Measurements from ENCODE around the gene YIF1B.
A peak's percentile ranks its signal among the peaks of the same experiment; 100 is the strongest.

Gene YIF1B

DNA sequence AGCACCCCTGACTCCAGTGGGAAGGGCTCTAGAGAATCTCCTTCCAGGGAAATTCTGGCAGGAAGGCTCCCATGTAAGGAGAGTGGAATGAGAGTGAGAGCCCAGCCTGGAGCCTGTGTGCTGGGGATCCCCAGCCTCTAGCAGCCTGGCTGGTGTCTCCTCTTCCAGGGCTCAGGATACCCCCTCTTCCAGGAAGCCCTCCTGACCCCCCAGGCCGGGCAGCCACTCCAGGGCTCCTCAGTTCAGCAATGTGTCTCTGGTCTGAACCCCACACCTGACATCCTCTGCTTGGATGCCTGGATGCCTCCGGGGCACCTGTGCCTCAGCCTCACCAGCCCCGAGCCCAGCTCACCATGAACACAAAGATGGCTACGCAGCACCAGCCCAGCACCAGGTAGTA lies 8.7 kb downstream of the YIF1B start:
- peaks cover 0 to 10% of the 10 kb centered on the region in 2 donors for H3K4me1 Mint-ChIP-seq (ENCODE audit: low read depth in 2 of 2)
- no peak overlapping the region for H3K4me3 Mint-ChIP-seq

DNA sequence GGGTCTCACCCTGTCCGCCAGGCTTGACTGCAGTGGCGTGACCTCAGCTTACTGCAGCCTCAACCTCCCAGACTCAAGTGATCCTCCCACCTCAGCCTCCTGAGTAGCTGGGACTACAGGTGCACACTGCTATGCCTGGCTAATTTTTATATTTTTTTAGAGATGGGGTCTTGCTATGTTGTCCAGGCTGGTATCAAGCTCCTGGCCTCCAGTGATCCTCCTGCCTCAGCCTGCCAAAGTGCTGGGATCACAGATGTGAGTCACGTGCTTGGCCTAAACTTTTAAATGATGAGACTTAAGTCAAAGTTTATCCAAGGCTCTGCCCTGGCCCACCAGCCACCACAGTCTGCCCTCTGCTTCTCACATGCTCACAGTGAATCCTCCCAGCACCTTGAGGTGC lies 9.5 kb downstream of the YIF1B start:
- no peak overlapping the region for H3K27ac Mint-ChIP-seq
- no peak for ATAC-seq (replicated peaks)

More for the DNA sequence above, 8.7 kb downstream of the YIF1B start:
- Mint-ChIP-seq H3K27ac (no peak overlapping the region), H3K9me3 (no peaks in the 10 kb centered on the region), H3K36me3 (ENCODE audit: insufficient read depth) (peaks cover 9% of the 10 kb centered on the region), H3K27me3 (no peaks in the 10 kb centered on the region)
- ATAC-seq (replicated peaks), result no peak
- DNase-seq, result no peak

DNA sequence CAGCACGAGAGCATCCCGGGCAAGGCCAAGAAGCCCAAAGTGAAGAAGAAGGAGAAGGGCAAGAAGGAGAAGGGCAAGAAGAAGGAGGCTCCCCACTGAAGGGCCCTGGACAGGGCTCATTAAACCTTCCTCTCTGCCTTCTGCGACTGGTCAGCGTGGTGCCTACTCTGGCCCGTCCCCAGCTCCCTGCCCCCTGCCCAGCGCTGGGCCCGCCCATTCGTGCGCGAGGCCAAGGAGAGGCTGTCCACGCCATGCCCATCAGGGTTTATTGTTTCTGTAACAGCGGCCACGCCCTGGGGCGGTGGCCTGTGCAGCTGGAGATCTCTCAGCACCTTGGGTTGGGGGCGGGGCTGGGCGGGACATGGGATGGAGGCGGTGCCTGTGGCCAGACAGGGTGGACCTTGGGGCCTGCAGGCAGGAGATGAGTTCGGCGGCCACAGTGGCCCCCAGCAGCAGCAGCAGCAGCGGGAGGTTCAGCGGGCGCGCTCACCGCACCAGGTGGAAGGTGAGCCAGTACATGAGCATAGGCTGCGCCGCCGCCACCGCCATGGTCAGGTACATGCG lies 10.8 kb downstream of the YIF1B start:
- no peaks in the 10 kb centered on the region for H3K27me3 Mint-ChIP-seq
- ATAC-seq (replicated peaks), result no peak

More for the DNA sequence above, 9.5 kb downstream of the YIF1B start:
- H3K27me3 Mint-ChIP-seq, result no peaks in the 10 kb centered on the region
- H3K4me1 Mint-ChIP-seq (ENCODE audit: low read depth in 2 of 2), result peaks cover 0 to 7% of the 10 kb centered on the region in 2 donors
- no peak overlapping the region for H3K4me3 Mint-ChIP-seq
- DNase-seq, result no peak
- no peaks in the 10 kb centered on the region for H3K9me3 Mint-ChIP-seq
- H3K36me3 Mint-ChIP-seq (ENCODE audit: insufficient read depth), result peaks cover 9% of the 10 kb centered on the region

DNA sequence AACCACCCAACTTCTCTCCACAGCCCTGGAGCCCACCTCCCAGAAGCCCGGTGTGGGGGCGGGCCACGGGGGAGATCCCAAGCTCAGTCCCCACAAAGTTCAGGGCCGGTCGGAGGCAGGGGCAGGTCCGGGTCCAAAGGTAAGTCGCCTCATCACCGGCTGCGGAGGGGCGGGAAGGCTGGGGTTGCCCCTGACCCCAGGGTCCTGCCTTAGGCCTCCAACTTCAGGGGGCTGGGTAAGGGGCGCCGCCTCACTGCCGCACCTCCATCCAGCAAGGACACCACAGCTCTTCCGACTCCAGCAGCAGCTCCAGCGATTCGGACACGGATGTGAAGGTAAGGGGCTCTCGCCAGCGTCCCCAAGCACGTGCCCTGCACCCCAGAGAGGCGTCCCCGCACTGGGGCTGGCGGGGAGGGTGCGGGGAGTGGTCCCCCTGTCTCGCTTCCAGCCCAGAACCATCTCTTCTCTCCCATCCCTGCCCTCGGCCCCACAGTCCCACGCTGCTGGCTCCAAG lies 11.3 kb downstream of the YIF1B start:
- Mint-ChIP-seq H3K27ac (no peak overlapping the region), H3K4me3 (no peak overlapping the region), H3K36me3 (ENCODE audit: insufficient read depth) (peaks cover 9% of the 10 kb centered on the region), H3K4me1 (ENCODE audit: low read depth in 2 of 2) (peaks cover 0 to 3% of the 10 kb centered on the region in 2 donors), H3K9me3 (no peaks in the 10 kb centered on the region), H3K27me3 (no peaks in the 10 kb centered on the region)
- ATAC-seq (replicated peaks), result no peak
- no peak for DNase-seq

More for the DNA sequence above, 10.8 kb downstream of the YIF1B start:
- H3K9me3 Mint-ChIP-seq, result no peaks in the 10 kb centered on the region
- peaks cover 0 to 3% of the 10 kb centered on the region in 2 donors for H3K4me1 Mint-ChIP-seq (ENCODE audit: low read depth in 2 of 2)
- DNase-seq, result no peak
- no peak overlapping the region for H3K4me3 Mint-ChIP-seq
- H3K27ac Mint-ChIP-seq, result no peak overlapping the region
- peaks cover 9% of the 10 kb centered on the region for H3K36me3 Mint-ChIP-seq (ENCODE audit: insufficient read depth)

DNA sequence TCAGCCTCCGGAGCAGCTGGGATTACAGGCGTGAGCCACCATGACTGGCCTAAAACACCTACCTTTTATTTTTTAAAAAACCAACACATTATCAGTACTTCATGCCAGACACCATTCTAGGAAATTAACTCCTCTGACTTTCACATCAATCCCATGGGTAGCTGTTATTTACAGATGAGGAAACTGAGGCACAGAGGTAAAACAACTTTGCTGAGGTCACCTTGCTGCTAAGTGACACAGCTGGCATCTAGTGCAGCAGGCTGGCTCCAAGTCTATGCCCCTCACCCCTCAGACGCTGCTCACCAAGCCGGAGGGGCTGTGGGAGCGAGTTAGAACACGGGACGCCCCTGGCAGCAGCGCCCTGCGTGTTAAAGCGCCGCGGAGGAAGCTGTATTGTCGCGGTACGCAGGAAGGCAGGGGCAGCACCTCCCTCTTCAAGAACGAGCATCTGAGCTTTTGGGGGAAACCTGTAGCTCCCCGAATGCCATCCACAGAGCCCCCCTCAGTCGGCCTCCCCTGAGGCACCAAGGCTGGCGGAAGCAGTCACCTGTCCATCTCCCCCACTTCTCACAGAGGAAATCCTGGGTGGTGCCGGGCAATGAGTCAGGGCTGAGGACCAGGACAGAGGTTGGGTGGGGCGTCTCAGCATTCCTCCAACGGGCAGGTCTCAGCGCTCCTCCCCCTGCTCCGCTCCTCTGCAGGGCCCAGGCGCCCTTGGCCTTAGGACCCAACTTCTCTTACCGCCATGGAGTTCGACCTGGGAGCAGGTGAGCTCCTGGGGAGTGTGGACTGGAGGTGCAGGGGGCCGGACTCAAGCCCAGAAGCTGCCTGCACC lies 12.0 kb downstream of the YIF1B start, which contains the start of gene C19orf33:
C19orf33 (plus strand) TSS at position 735 of the 835 bp plus-strand sequence; CDS start at position 746, 11 bp downstream.
- Mint-ChIP-seq H3K27me3 (no peaks in the 10 kb centered on the region), H3K27ac (no peak within 1 kb of the TSS), H3K4me3 (no peak within 1 kb of the TSS), H3K36me3 (ENCODE audit: insufficient read depth) (peaks cover 9% of the 10 kb centered on the region), H3K9me3 (no peaks in the 10 kb centered on the region), H3K4me1 (ENCODE audit: low read depth in 2 of 2) (peaks cover 0 to 3% of the 10 kb centered on the region in 2 donors)
- no peak for DNase-seq
- no peak for ATAC-seq (replicated peaks)

DNA sequence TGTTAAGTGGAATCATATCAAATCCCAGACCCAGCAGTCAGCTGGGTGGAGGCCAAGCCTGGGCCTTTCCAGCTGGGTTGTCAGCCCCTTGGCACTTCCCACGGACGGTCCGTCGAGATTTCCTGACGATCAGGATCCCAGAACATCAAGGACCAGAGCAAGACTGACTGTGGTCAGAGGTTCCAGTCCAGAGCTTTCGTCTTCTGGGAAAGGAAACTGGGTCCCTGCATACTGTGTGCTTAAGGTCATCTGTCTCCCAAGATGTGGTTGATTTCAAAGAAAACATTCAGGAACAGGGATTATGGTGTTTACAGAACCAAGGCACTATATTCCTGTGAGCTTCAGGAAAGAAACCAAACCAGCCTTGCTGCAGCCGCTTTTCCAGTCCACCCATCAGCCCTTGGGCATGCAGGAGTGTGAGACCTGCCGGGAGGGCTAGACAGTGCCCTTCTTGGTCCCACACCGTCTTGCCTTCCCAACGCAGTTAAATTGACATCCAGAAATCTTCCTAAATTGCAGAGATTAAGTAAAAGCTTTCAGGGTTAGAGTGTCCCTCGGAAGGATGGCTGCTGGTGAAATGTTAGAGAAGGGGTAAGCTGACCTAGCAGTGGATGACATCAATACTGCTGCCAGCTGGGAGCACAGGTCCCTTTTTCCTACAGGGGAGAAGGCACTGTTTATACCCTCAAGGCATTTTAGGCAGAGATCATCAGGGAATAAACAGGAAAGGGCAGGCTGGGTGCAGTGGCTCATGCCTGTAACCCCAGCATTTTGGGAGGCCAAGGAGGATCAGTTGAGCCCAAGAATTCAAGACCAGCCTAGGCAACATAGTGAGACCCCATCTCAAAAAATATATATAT lies 16.7 kb downstream of the YIF1B start:
- Mint-ChIP-seq H3K4me3 (no peak overlapping the region), H3K27ac (no peak overlapping the region), H3K9me3 (no peaks in the 10 kb centered on the region), H3K27me3 (no peaks in the 10 kb centered on the region), H3K36me3 (ENCODE audit: insufficient read depth) (peaks cover 3% of the 10 kb centered on the region), H3K4me1 (ENCODE audit: low read depth in 2 of 2) (no peaks in the 10 kb centered on the region)
- no peak for DNase-seq
- ATAC-seq (replicated peaks), result no peak

DNA sequence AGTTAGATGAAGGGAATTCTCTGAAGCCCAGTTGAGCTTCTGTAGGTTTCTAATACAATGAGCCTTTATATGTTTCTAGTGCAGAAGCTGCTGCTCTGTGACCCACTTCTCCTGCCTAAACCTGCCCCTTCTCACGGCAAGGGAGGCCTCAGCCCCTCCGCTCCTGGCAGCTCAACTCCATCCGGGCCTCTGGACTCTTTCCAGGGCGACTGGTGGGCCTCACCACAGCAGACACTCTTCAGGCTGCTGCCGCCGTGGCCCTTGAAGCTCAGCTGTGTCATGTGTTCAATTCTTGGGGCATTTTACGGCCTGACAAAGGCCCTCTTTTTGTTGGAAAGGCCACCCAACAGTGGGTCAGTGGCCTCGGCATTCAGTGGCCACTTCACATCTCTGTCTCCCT lies 21.7 kb downstream of the YIF1B start:
- Mint-ChIP-seq H3K4me1 (ENCODE audit: low read depth in 2 of 2) (no peaks in the 10 kb centered on the region), H3K27me3 (no peaks in the 10 kb centered on the region), H3K27ac (no peak overlapping the region), H3K4me3 (no peak overlapping the region), H3K9me3 (no peaks in the 10 kb centered on the region), H3K36me3 (ENCODE audit: insufficient read depth) (no peaks in the 10 kb centered on the region)
- DNase-seq, result no peak
- no peak for ATAC-seq (replicated peaks)

DNA sequence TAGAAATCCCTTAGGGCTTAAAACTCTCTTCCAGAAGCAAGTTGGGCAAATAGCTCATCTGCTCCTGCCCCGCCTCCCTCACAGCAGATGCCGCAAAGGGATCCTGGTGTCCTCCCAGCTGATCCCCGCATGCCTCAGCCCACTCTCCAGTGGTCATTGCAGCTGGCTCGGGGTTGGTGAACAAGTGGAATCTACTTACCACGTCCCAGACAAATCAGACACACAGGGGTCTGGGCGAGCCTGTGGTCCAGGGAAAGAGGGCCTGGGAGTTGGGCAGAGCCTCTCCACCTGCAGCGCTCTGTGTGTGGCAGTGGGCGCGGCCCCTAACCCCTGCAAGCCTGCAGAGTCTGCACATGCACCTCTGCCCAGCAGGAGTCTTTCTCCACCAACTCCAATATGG lies 22.5 kb downstream of the YIF1B start:
- ATAC-seq (replicated peaks) (no peak), DNase-seq (no peak)
- Mint-ChIP-seq H3K27me3 (no peaks in the 10 kb centered on the region), H3K4me1 (ENCODE audit: low read depth in 2 of 2) (no peaks in the 10 kb centered on the region), H3K9me3 (no peaks in the 10 kb centered on the region), H3K4me3 (no peak overlapping the region), H3K36me3 (ENCODE audit: insufficient read depth) (no peaks in the 10 kb centered on the region), H3K27ac (no peak overlapping the region)

DNA sequence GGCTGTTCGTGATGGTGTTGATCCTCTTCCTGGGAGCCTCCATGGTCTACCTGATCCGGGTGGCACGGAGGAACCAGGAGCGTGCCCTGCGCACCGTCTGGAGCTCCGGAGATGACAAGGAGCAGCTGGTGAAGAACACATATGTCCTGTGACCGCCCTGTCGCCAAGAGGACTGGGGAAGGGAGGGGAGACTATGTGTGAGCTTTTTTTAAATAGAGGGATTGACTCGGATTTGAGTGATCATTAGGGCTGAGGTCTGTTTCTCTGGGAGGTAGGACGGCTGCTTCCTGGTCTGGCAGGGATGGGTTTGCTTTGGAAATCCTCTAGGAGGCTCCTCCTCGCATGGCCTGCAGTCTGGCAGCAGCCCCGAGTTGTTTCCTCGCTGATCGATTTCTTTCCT lies 23.9 kb downstream of the YIF1B start:
- H3K36me3 Mint-ChIP-seq (ENCODE audit: insufficient read depth), result no peaks in the 10 kb centered on the region
- ATAC-seq (replicated peaks), result no peak
- no peaks in the 10 kb centered on the region for H3K27me3 Mint-ChIP-seq
- no peak overlapping the region for H3K4me3 Mint-ChIP-seq
- H3K9me3 Mint-ChIP-seq, result no peaks in the 10 kb centered on the region
- no peak for DNase-seq
- H3K4me1 Mint-ChIP-seq (ENCODE audit: low read depth in 2 of 2), result no peaks in the 10 kb centered on the region
- no peak overlapping the region for H3K27ac Mint-ChIP-seq

DNA sequence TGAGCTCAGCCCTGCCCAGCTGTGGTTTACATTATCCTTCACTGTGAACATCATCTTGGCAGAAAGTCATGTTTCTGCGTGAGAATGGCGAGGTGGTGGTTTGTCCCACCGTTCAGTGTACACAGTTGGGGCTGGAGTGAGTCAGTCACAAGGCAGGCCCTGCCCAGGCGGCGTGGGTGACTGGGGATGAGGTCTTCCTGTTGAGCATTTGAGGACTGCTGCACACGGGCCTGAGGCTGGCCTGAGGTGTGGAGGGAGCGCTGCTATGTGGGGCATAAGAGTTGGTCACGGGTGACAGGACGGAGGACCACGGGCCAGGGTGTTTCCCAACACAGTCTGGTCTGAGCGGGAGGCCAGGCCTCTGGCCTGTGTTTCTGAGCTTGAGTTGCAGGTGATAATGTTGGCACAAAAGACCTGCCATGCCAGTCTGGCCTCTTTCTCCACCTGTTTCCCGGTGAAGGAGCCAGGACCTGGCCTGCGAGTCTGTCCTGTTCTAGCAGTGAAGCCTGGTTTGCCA lies 25.1 kb downstream of the YIF1B start:
- DNase-seq (no peak), ATAC-seq (replicated peaks) (no peak)
- Mint-ChIP-seq H3K36me3 (ENCODE audit: insufficient read depth) (no peaks in the 10 kb centered on the region), H3K4me3 (no peak overlapping the region), H3K9me3 (no peaks in the 10 kb centered on the region), H3K27me3 (no peaks in the 10 kb centered on the region), H3K4me1 (ENCODE audit: low read depth in 2 of 2) (no peaks in the 10 kb centered on the region), H3K27ac (no peak overlapping the region)

DNA sequence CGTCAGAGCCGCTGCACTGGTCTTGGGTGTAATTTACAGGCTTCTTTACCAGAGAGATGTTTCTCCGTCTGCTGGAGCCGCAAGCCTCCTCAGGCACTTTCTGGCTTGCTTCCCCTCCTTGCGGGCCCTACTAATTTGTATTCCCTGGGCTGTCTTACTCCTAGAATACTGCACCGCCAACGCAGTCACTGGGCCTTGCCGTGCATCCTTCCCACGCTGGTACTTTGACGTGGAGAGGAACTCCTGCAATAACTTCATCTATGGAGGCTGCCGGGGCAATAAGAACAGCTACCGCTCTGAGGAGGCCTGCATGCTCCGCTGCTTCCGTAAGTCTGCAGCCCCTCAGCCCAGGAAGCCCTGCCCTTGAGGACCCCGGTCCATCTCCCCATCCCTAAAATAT lies 25.8 kb downstream of the YIF1B start:
- H3K4me3 Mint-ChIP-seq, result no peak overlapping the region
- no peaks in the 10 kb centered on the region for H3K9me3 Mint-ChIP-seq
- no peaks in the 10 kb centered on the region for H3K4me1 Mint-ChIP-seq (ENCODE audit: low read depth in 2 of 2)
- no peak overlapping the region for H3K27ac Mint-ChIP-seq
- DNase-seq (no peak), ATAC-seq (replicated peaks) (no peak)
- no peaks in the 10 kb centered on the region for H3K36me3 Mint-ChIP-seq (ENCODE audit: insufficient read depth)
- H3K27me3 Mint-ChIP-seq, result no peaks in the 10 kb centered on the region

DNA sequence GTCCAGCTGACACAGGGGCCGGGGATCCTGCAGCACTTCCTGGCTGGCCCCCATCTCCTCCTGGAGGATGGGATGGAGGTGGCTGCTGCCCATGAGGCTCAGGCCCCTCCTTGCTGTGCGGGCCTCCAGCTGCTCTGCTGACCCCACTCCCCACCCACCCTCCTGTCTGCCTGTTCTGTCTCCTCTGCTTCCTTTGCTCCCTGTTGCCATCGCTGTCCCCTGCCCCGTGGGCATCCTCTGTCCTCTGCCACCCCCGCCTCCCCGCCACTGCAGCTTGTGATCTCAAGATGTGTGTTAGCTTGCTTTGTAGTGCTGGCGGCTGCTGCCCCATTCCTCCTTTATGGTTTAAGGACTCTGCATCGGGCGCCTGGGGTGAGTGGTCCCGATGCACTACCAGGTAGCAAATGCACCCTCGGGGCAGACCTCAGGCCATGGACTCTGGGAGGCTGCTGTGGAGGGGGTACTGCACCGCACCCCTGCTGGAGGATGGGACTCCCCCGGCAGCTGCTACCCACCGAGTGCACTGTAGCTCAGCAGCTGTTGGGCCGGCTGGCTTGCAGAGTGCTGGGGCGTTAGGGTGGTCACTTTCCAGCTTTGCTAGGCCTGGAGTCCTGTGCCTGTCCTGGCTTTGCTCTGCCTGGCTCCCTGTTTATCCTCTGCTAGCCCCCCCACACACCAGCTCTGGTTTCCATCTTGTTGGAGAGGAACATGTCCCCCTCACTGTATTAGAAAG lies 27.5 kb downstream of the YIF1B start:
- DNase-seq, result no peak
- Mint-ChIP-seq H3K27ac (no peak overlapping the region), H3K4me1 (ENCODE audit: low read depth in 2 of 2) (no peaks in the 10 kb centered on the region), H3K27me3 (no peaks in the 10 kb centered on the region), H3K4me3 (no peak overlapping the region), H3K36me3 (ENCODE audit: insufficient read depth) (no peaks in the 10 kb centered on the region), H3K9me3 (no peaks in the 10 kb centered on the region)
- ATAC-seq (replicated peaks), result no peak

DNA sequence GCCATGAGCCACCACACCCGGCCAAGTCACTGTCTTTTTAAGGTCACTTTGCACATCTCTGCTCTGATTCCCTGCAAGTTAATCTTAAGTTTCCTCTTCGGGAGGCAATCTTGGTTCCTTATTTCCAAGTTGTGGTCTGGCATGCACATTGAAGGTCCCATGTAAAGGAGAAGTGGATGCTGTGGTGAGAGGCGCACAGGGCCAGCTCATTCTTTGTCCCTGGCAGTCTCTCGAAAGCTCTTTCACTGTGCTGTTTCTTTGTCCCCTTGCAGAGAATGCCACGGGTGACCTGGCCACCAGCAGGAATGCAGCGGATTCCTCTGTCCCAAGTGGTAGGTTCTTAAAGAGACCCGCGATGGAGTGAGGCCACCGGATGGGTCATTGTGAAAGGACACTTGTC lies 28.1 kb downstream of the YIF1B start:
- H3K27me3 Mint-ChIP-seq, result no peaks in the 10 kb centered on the region
- DNase-seq (no peak), ATAC-seq (replicated peaks) (peak; percentile 7)
- H3K4me1 Mint-ChIP-seq (ENCODE audit: low read depth in 2 of 2), result no peaks in the 10 kb centered on the region
- H3K4me3 Mint-ChIP-seq, result no peak overlapping the region
- no peak overlapping the region for H3K27ac Mint-ChIP-seq
- no peaks in the 10 kb centered on the region for H3K36me3 Mint-ChIP-seq (ENCODE audit: insufficient read depth)
- H3K9me3 Mint-ChIP-seq, result no peaks in the 10 kb centered on the region

Measured in effector memory CD8-positive, alpha-beta T cell (primary cell).